Nephron (organoid): ENCODE results near the gene TBX3.

ENCODE experiments used
- H3K27ac Mint-ChIP-seq, 3 experiments: 2 replicates each; pipeline ENCODE4 v1.8.0; 2020; ENCODE audit warnings: mixed read lengths in 3 of 3, mild to moderate bottlenecking in 2 of 3, moderate library complexity in 1 of 3
- H3K27me3 Mint-ChIP-seq: 2 replicates; pipeline ENCODE4 v1.8.0; 2021; ENCODE audit warnings: low read depth, mild to moderate bottlenecking, moderate library complexity, mixed read lengths
- H3K36me3 Mint-ChIP-seq: 2 replicates; pipeline ENCODE4 v1.8.0; 2020; ENCODE audit warnings: low read depth, mixed read lengths
- H3K4me1 Mint-ChIP-seq: 2 replicates; pipeline ENCODE4 v1.8.0; 2020; ENCODE audit warnings: mixed read lengths
- H3K4me3 Mint-ChIP-seq, 3 experiments: 2 replicates each; pipeline ENCODE4 v1.8.0; 2020; ENCODE audit warnings: mild to moderate bottlenecking in 3 of 3, mixed read lengths in 3 of 3, moderate library complexity in 2 of 3
- H3K9me3 Mint-ChIP-seq: 2 replicates; pipeline ENCODE4 v1.8.0; 2020; ENCODE audit warnings: mixed read lengths
- CTCF ChIP-seq, 3 experiments: fragments of 200-600 bp; sonication (generic); IDR thresholded peaks; one replicate each; pipeline ENCODE4 v1.5.0; 2021; ENCODE audit warnings: antibody characterized with exemption in 3 of 3; ENCODE audit not compliant: unreplicated experiment in 3 of 3

The TBX3 gene

GRCh38 chr12:114679452-114679875 lies 4.5 kb downstream of the TBX3 start:
- peak overlapping the region; percentile 91 to 98 (median 96) for H3K4me3 Mint-ChIP-seq
- H3K36me3 Mint-ChIP-seq = peaks cover 72% of the 10 kb centered on the region
- TF ChIP-seq CTCF (IDR thresholded peaks at IDR 0.05; ENCODE audit: unreplicated experiment in 3 of 3) = no peak
- peak overlapping the region; percentile 97 to 98 (median 97) for H3K27ac Mint-ChIP-seq
- peaks cover 96% of the 10 kb centered on the region for H3K27me3 Mint-ChIP-seq
- H3K9me3 Mint-ChIP-seq = no peaks in the 10 kb centered on the region
- H3K4me1 Mint-ChIP-seq = peaks cover 58% of the 10 kb centered on the region

GRCh38 chr12:114678718-114679117 lies 5.3 kb downstream of the TBX3 start:
- TF ChIP-seq CTCF (IDR thresholded peaks at IDR 0.05; ENCODE audit: unreplicated experiment in 3 of 3) = no peak
- Mint-ChIP-seq H3K36me3 (peaks cover 76% of the 10 kb centered on the region), H3K4me3 (peak overlapping the region; percentile 91 to 98 (median 96)), H3K9me3 (no peaks in the 10 kb centered on the region), H3K27me3 (peaks cover 93% of the 10 kb centered on the region), H3K4me1 (peaks cover 62% of the 10 kb centered on the region), H3K27ac (peak overlapping the region; percentile 19 to 97 (median 86))

- H3K27ac Mint-ChIP-seq = peak overlapping the region; percentile 29 to 97 (median 86)
- TF ChIP-seq CTCF (IDR thresholded peaks at IDR 0.05; ENCODE audit: unreplicated experiment in 3 of 3) = no peak
- H3K36me3 Mint-ChIP-seq = peaks cover 82% of the 10 kb centered on the region
- peaks cover 69% of the 10 kb centered on the region for H3K4me1 Mint-ChIP-seq
- H3K4me3 Mint-ChIP-seq = peak overlapping the region; percentile 91 to 98 (median 96)
- no peaks in the 10 kb centered on the region for H3K9me3 Mint-ChIP-seq
- H3K27me3 Mint-ChIP-seq = peaks cover 93% of the 10 kb centered on the region
Measured at GRCh38 chr12:114678028-114678427, 5.9 kb downstream of the TBX3 start.

GRCh38 chr12:114676142-114676741 lies 7.7 kb downstream of the TBX3 start:
- H3K36me3 Mint-ChIP-seq = peaks cover 87% of the 10 kb centered on the region
- no peaks in the 10 kb centered on the region for H3K9me3 Mint-ChIP-seq
- peaks cover 92% of the 10 kb centered on the region for H3K27me3 Mint-ChIP-seq
- peaks cover 83% of the 10 kb centered on the region for H3K4me1 Mint-ChIP-seq
- peak overlapping the region; percentile 36 to 96 (median 65) for H3K4me3 Mint-ChIP-seq
- H3K27ac Mint-ChIP-seq = peak overlapping the region in 2 of 3 experiments; percentile 74 to 97
- no peak for TF ChIP-seq CTCF (IDR thresholded peaks at IDR 0.05; ENCODE audit: unreplicated experiment in 3 of 3)

GRCh38 chr12:114674251-114675047 lies 9.5 kb downstream of the TBX3 start:
- H3K4me1 Mint-ChIP-seq = peaks cover 92% of the 10 kb centered on the region
- H3K4me3 Mint-ChIP-seq = peak overlapping the region; percentile 47 to 96 (median 77)
- TF ChIP-seq CTCF (IDR thresholded peaks at IDR 0.05; ENCODE audit: unreplicated experiment in 3 of 3) = no peak
- peak overlapping the region; percentile 27 to 97 (median 95) for H3K27ac Mint-ChIP-seq
- no peaks in the 10 kb centered on the region for H3K9me3 Mint-ChIP-seq
- peaks cover 69% of the 10 kb centered on the region for H3K36me3 Mint-ChIP-seq
- H3K27me3 Mint-ChIP-seq = peaks cover 93% of the 10 kb centered on the region
